Gastrocnemius medialis (tissue), 4 donors: ENCODE data around the gene TRAPPC5.

ENCODE experiments used
- POLR2A ChIP-seq, 2 donors: fragments of 450-650 bp; IDR thresholded peaks; one replicate each; pipeline ENCODE4 v1.6.1; 2017; ENCODE audit warnings: antibody characterized with exemption in 2 of 2, mild to moderate bottlenecking in 2 of 2, moderate library complexity in 2 of 2
- TF ChIP-seq, protein P1 (sequence below), 5 experiments: fragments of 450-650 bp in 3 of 5; fragments of 200-600 bp in 2 of 5; sonication (generic) in 2 of 5; IDR thresholded peaks in 4 of 5; conservative IDR thresholded peaks in 1 of 5; 1 replicate in 4 of 5; 2 replicates in 1 of 5; pipeline ENCODE4 v1.5.1; 2016 to 2019; ENCODE audit warnings: antibody characterized with exemption in 5 of 5, mild to moderate bottlenecking in 3 of 5, moderate library complexity in 3 of 5

DNA sequence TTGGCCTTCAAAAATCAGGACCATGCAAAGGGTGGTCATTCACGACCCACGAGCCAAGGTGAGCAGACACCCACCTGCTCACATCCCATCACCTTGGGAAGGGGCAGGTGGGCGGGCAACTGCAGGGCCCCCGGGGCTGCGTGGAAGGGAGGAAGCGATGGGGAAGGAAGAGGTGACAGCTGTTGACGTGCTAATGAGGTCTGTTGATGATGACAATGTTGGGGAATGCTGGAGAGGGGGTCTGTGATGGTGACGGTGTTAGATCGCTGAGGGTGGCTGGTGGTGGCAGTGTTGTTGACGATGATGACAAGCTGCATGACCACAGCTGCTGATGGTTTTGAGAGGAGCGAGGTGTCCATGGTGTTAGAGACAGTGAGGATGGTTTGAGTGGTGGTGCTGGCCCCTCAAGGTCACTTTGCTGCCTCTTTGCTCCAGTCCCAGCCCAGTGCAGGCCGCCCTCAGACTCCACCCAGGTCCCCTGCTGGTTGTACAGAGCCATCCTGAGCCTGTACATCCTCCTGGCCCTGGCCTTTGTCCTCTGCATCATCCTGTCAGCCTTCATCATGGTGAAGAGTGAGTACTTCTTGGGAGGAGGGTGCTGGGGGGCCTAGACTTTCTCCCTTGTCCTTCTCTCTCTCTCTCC, 2.8 kb upstream of the TRAPPC5 start:
- TF ChIP-seq, protein P1, sequence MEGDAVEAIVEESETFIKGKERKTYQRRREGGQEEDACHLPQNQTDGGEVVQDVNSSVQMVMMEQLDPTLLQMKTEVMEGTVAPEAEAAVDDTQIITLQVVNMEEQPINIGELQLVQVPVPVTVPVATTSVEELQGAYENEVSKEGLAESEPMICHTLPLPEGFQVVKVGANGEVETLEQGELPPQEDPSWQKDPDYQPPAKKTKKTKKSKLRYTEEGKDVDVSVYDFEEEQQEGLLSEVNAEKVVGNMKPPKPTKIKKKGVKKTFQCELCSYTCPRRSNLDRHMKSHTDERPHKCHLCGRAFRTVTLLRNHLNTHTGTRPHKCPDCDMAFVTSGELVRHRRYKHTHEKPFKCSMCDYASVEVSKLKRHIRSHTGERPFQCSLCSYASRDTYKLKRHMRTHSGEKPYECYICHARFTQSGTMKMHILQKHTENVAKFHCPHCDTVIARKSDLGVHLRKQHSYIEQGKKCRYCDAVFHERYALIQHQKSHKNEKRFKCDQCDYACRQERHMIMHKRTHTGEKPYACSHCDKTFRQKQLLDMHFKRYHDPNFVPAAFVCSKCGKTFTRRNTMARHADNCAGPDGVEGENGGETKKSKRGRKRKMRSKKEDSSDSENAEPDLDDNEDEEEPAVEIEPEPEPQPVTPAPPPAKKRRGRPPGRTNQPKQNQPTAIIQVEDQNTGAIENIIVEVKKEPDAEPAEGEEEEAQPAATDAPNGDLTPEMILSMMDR (IDR thresholded peaks at IDR 0.05 in 4 of 5, conservative IDR thresholded peaks at IDR 0.05 in 1 of 5) = no peak
- no peak for TF ChIP-seq POLR2A (IDR thresholded peaks at IDR 0.05)
